H54 (cell line): ENCODE measurements around the gene ITM2B.
A peak's percentile ranks its signal among the peaks of the same experiment; 100 is the strongest.
"Not testable (repeated sequence)": the region's sequence is repeated elsewhere in the genome, so short reads cannot be mapped to it uniquely, and the experiment has no call there.

Source experiments
- DNase-seq: peaks from one replicate; pipeline ENCODE4 v3.0.0; 2011; ENCODE audit warnings: low spot score, mixed read lengths; ENCODE audit not compliant: insufficient read length
- FAIRE-seq: peaks from 3 replicates; lab custom pipeline; 2011; peaks lifted over from hg19 to GRCh38; lab: Jason Lieb, UNC
- POLR2A ChIP-seq: IDR thresholded peaks from 2 replicates; pipeline ENCODE4 v1.6.1; 2011; ENCODE audit warnings: low read depth, mild to moderate bottlenecking, low read length

Gene ITM2B

GRCh38 chr13:48233046-48233888 is at the start of gene ITM2B:
Gene ITM2B, plus strand, starts transcription at chr13:48233206. Its CDS starts 155 bp downstream, at chr13:48233361.
- peak; percentile 75 for TF ChIP-seq POLR2A
- FAIRE-seq (no peak), DNase-seq (peak; percentile 64)

GRCh38 chr13:48184260-48184659 is 48.7 kb upstream of the ITM2B start:
- no peak for DNase-seq
- TF ChIP-seq POLR2A: no peak
- no peak for FAIRE-seq

- TF ChIP-seq POLR2A: no peak
- DNase-seq (no peak), FAIRE-seq (no peak)
Observed at GRCh38 chr13:48185018-48185417, 48.0 kb upstream of the ITM2B start.

GRCh38 chr13:48186722-48187121 is 46.3 kb upstream of the ITM2B start:
- FAIRE-seq (no peak), DNase-seq (no peak)
- no peak for TF ChIP-seq POLR2A

GRCh38 chr13:48188131-48188530 is 44.9 kb upstream of the ITM2B start:
- no peak for FAIRE-seq
- TF ChIP-seq POLR2A: no peak
- DNase-seq: no peak

- DNase-seq (no peak), FAIRE-seq (no peak)
- TF ChIP-seq POLR2A: no peak
Observed at GRCh38 chr13:48188601-48189000, 44.4 kb upstream of the ITM2B start.

GRCh38 chr13:48189171-48189570 is 43.8 kb upstream of the ITM2B start:
- TF ChIP-seq POLR2A: no peak

GRCh38 chr13:48192411-48192935 is 40.5 kb upstream of the ITM2B start:
- no peak for TF ChIP-seq POLR2A
- FAIRE-seq: no peak
- DNase-seq: no peak

More at GRCh38 chr13:48189171-48189570, 43.8 kb upstream of the ITM2B start:
- DNase-seq (no peak), FAIRE-seq (no peak)

GRCh38 chr13:48194379-48194754 is 38.6 kb upstream of the ITM2B start:
- FAIRE-seq (no peak), DNase-seq (no peak)
- TF ChIP-seq POLR2A: no peak

GRCh38 chr13:48199404-48199946 is 33.5 kb upstream of the ITM2B start:
- no peak for FAIRE-seq
- no peak for TF ChIP-seq POLR2A
- no peak for DNase-seq

GRCh38 chr13:48201044-48201443 is 32.0 kb upstream of the ITM2B start:
- DNase-seq (no peak), FAIRE-seq (no peak)
- no peak for TF ChIP-seq POLR2A

- not testable (repeated sequence) for DNase-seq, FAIRE-seq
Observed at GRCh38 chr13:48207207-48207606, 25.8 kb upstream of the ITM2B start.

GRCh38 chr13:48210178-48210577 is 22.8 kb upstream of the ITM2B start:
- no peak for DNase-seq
- peak; percentile 38 for FAIRE-seq
- TF ChIP-seq POLR2A: no peak

- no peak for FAIRE-seq
- no peak for TF ChIP-seq POLR2A
- DNase-seq: no peak
Observed at GRCh38 chr13:48214519-48215121, 18.4 kb upstream of the ITM2B start.

GRCh38 chr13:48215511-48216203 is 17.3 kb upstream of the ITM2B start:
- FAIRE-seq: not testable (repeated sequence)

More at GRCh38 chr13:48215511-48216203, 17.3 kb upstream of the ITM2B start:
- DNase-seq: not testable (repeated sequence)
